Cardiac fibroblast (primary cell): ENCODE measurements around the gene KCNIP4.

Experiments
- DNase-seq, 2 donors: peaks; one replicate each; pipeline versions ENCODE4 v3.0.0 to v3.0.0-alpha.2; 2010; ENCODE audit warnings: low read depth in 2 of 2
- H3K4me3 ChIP-seq, 2 donors: replicated peaks in 1 of 2; 1 replicate in 1 of 2; 2 replicates in 1 of 2; pipeline ENCODE4 v1.5.1; 2011; ENCODE audit warnings: low read depth in 2 of 2, low read length in 2 of 2, mild to moderate bottlenecking in 2 of 2, moderate library complexity in 1 of 2
- TF ChIP-seq, protein P1 (sequence below): IDR thresholded peaks from one replicate; pipeline ENCODE4 v1.5.1; 2011; ENCODE audit warnings: low read depth, mild to moderate bottlenecking, low read length, inconsistent platforms

KCNIP4 gene

DNA sequence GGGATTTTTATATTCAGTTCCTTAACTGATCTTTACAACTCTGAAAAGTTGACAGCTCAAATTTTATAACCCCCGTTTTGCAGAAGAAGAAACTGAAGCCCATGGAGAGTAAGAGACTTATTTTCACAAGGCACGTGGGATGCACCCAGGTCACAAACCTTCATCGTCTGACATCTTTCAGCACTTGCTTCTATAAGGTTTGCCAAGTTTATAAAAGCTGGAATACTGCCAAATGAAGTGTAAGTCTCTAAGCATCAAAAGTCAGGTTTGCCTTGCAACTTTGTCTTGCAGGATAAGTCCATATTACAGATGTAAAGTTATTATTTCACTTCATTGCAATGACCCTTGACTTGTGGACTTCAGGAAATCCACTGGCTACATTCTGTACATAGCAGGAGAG is 6.3 kb upstream of the KCNIP4 start:
- TF ChIP-seq, protein P1, sequence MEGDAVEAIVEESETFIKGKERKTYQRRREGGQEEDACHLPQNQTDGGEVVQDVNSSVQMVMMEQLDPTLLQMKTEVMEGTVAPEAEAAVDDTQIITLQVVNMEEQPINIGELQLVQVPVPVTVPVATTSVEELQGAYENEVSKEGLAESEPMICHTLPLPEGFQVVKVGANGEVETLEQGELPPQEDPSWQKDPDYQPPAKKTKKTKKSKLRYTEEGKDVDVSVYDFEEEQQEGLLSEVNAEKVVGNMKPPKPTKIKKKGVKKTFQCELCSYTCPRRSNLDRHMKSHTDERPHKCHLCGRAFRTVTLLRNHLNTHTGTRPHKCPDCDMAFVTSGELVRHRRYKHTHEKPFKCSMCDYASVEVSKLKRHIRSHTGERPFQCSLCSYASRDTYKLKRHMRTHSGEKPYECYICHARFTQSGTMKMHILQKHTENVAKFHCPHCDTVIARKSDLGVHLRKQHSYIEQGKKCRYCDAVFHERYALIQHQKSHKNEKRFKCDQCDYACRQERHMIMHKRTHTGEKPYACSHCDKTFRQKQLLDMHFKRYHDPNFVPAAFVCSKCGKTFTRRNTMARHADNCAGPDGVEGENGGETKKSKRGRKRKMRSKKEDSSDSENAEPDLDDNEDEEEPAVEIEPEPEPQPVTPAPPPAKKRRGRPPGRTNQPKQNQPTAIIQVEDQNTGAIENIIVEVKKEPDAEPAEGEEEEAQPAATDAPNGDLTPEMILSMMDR = no peak
- peak in 1 of 2 donors; percentile 7 for DNase-seq
- H3K4me3 ChIP-seq = no peak overlapping the region

DNA sequence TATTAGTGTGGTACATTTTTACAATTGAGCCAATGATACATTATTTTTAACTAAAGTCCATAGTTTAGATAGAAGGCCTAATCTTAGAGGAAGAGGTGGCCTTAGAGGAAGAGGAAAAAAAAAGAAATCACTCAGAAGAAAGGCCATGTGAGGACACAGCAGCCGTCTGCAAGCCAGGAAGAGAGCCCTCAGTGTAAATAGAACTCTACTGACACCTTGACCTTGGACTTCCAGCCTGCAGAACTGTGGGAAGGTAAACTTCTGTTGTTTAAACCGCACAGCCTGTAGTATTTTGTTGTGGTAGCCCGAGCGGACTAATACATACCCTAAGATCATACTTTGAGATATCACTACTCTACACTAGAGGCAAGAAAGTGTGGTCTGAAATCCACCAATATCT is 5.1 kb upstream of the KCNIP4 start:
- TF ChIP-seq, protein P1 = no peak
- H3K4me3 ChIP-seq = no peak overlapping the region
- no peak for DNase-seq

DNA sequence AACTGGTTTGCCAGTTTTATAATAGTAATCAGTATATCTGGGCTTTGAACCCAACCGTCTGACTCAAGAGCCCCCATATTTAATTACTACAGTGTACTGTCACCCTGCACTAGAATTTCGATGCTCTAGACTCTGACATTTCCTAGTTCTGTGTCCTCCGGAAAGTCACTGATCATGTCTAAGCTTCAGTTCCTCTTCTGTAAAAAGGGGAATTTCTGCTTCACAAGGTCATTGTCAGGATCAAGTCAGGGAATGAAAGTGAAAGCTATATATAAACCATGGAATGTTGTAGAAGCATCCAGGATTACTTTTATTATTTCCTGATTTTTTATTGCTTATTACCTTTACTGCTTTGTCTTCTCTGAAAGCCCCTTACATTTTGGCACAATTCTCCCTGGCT is 4.0 kb upstream of the KCNIP4 start:
- H3K4me3 ChIP-seq = no peak overlapping the region
- TF ChIP-seq, protein P1 = no peak

DNA sequence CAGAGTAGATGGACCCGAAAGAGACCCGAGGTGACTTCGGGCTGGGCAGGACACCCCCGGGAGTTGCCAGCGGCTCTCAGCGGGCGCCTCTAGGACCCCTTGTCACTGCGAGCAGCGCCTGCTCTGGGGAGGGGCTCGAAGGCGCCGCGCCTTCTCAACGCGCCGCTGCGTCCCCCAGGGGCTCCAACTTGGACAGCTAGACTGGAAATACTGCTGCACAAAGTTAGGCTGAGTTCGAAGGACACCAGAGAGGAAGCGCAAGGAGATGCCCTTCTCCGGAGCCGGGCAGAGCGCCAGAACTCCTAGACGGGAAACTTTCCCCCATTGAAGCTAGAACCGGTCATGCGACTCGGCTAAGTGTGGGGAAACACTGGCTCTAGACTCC is 493 bp upstream of the KCNIP4 start:
- DNase-seq = peak; percentile 2 to 12
- TF ChIP-seq, protein P1 = no peak
- H3K4me3 ChIP-seq = peak overlapping the region; percentile 4 to 31

More for the DNA sequence above, 4.0 kb upstream of the KCNIP4 start:
- DNase-seq = no peak

DNA sequence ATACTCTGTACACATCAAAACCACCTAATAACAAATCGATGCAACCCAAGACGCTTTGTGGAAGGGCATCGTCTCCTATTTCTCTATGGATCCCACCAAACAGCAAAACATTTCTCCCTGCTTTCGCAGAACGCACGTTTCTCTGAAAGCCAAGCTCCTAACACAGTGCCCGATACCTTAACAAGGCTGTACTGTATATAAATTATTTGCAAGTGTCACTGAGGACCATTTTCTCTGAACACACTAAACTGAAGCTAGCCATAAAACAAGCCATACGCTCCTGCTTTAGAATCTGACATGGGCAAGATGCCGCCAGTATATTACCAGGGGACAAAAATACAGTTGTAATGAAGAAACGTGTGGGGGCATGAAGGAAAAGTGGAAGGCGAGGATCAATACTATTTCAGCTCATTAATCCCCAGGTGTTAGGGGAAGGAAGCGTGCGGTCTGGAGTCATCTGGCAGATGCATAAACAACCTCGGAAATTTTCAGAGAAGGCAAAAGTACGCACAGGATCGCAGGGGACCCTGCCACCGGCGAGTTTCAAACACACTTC is 703 bp downstream of the KCNIP4 start:
- TF ChIP-seq, protein P1 = no peak
- DNase-seq = no peak
- H3K4me3 ChIP-seq = no peak overlapping the region

DNA sequence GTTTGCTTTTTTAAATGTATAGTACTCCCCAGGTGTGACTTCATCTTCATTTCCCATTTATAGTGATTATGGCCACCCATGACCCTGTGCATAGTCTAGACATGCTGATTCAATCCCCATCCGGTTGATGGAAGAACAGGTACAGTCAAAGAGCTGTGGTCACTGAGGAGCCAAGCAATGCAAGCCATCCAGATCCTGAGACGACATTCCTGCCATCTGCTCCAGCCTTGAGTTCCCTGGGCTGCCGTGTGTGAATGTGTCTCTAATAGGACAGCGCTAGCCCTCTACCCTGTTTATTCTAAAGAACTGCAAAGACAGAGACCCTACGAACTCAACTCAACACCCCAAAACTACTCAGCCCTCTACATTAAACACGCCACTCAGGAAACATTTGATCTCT is 1.7 kb downstream of the KCNIP4 start:
- DNase-seq = no peak
- H3K4me3 ChIP-seq = no peak overlapping the region
- TF ChIP-seq, protein P1 = no peak
